Activated T-cell treated with anti-CD3 and anti-CD28 coated beads for 1 hour (primary cell): Measurements from ENCODE around the gene ABCD4.
"Not testable (repeated sequence)": the region's sequence is repeated elsewhere in the genome, so short reads cannot be mapped to it uniquely, and the experiment has no call there.

Experiments used
- DNase-seq: peaks from one replicate; pipeline ENCODE4 v3.0.0-alpha.2; 2020; ENCODE audit warnings: low read depth

Gene ABCD4

GRCh38 chr14:74302152-74302628 lies 544 bp downstream of the ABCD4 start:
- DNase-seq = no peak

DNA sequence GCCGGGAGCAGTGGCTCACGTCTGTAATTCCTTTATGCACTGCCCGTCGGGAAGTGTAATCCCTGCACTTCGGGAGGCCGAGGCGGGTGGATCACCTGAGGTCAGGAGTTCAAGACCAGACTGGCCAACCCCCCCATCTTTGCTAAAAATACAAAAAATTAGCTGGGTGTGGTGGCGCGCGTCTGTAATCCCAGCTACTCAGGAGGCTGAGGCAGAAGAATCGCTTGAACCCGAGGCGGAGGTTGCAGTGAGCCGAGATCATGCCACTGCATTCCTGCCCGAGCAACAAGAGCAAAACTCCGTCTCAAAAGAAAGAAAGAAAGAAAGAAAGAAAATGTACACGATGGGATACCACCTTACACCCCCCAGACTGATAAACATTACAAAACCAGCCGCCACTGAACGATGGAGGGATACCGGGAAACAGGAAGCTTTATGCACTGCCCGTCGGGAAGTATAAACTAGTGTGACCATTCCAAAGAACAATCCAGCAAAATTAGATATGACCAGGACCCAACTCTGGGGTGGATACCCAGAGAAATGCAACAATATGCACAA lies 1.1 kb downstream of the ABCD4 start:
- DNase-seq = no peak

GRCh38 chr14:74299061-74299545 lies 3.6 kb downstream of the ABCD4 start:
- DNase-seq = no peak

DNA sequence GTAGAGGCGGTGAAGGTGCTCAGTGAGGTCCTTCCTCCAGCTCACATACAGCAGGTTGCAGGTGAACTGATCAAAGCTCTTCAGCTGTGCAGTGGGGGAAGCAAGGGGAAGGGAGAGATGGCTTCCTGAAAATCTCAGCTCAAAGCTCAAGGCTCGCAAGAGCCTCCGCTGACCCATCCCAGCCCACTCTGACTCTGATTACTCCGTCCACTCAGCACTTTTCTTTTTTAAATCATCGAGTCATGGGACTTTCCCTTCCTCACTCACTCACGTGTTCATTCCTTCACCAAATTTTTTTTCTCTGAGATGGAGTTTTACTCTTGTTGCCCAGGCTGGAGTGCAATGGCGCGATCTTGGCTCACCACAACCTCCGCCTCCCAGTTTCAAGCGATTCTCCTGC lies 4.7 kb downstream of the ABCD4 start:
- no peak for DNase-seq

DNA sequence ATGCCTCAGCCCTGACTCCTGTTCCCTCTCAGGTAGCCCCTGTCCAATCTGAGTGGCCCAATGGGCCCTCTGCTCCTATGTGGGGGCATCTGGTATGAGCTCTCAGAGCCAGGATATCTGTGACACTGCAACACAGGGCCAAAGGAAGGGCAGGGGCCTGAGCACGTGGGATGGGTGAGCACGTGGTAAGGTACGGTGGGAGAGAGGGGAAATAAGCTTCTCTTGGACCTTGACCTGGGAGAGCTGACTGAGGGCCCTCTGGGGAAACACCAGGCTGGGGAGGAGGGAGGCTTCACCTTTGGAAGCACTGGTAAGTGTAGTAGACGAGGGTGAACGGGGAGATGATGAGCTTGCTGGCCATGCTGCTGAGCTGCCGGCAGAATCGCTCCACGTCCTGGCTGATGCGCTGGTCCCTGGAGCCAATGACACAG lies 6.7 kb downstream of the ABCD4 start:
- no peak for DNase-seq

- no peak for DNase-seq
Measured at GRCh38 chr14:74293606-74294005, 9.1 kb downstream of the ABCD4 start.

DNA sequence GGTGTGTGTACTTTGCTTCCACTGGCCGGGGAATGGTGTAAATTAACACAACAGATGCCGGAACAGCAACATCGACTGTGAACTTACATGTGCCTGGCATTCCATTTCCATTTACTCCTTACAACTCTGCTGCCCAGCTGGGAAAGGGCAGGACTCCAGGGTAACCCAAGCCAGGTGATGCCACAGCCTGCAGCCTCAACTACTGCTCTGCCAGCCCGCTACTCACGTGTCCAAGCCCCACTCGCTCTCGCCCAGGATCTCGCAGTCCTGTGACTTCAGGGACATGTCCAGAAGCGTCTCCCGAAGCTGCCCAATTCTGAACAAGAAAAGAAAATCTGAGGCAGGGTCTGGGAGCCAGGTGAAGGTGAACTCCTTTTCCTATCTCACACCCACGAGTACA lies 10.7 kb downstream of the ABCD4 start:
- DNase-seq = no peak

GRCh38 chr14:74290415-74290814 lies 12.3 kb downstream of the ABCD4 start:
- DNase-seq = no peak

- DNase-seq = no peak
Measured at GRCh38 chr14:74289801-74290200, 12.9 kb downstream of the ABCD4 start.

DNA sequence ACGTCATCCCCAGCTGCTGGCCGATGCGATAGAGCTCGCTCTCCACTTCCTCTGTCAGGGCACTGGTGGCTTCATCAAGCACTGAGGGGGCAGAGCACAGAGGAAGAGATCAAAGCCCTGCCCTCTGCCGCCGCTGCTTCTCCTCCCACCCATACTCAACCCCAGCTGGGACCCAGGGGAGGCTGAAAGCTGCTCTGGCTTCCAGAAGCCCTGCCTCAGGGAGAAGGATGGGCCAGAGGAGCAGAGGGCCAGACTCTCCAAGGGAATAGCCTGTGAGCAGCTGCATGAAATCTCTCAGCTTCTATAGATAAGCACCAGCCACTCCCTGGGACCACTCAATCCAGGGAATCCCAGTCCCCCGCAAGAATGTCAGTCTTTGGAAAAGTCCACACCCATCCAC lies 16.0 kb downstream of the ABCD4 start:
- no peak for DNase-seq

DNA sequence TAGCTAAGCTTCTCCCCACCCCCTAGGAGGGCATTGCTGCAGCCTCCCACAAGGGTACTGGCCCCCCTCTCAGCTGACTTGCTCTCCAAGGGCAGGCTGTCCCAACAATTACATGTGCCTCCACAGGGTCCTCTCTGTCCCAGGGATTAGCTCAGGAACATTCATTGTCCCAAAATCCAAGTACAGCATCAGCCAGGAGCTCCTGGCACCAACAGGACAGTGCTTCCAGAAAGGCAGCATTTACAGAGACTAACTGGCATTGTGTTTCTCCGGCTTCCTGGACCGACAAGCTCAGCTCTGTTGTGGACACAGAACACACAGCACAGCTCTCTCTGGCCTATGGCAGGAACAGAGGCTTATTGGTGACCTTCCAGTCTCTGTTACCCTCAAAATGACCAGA lies 21.7 kb downstream of the ABCD4 start:
- DNase-seq = no peak

- no peak for DNase-seq
Measured at GRCh38 chr14:74278080-74278479, 24.7 kb downstream of the ABCD4 start.

DNA sequence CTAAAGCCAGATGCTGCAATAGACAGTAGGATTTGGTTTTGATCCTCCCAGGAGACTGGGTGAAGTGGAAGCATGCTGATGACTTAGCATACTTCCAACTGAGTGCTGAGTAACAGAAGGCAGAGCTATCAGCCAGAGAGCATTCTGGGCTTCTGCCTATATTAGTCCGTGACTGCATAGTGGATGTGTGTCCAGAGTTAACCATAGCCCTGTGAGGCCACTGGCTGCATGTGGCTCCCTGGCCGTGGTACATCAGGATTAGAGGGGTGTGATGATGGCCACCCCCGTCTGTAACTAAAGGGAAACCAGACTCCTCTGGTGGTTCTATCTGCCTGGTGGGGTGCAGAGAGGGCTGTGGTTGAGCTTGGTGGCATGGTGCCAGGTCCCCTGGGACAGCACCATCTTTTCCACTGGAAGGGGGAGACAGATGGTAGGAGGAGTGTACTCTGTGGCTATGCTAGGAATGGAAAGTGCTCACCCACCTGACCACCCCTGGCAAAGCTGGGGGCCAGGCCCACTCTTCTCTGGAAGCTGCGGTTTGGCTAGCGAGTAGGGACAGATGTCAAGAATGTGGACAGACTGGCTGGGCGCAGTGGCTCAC lies 27.4 kb downstream of the ABCD4 start:
- DNase-seq = no peak

DNA sequence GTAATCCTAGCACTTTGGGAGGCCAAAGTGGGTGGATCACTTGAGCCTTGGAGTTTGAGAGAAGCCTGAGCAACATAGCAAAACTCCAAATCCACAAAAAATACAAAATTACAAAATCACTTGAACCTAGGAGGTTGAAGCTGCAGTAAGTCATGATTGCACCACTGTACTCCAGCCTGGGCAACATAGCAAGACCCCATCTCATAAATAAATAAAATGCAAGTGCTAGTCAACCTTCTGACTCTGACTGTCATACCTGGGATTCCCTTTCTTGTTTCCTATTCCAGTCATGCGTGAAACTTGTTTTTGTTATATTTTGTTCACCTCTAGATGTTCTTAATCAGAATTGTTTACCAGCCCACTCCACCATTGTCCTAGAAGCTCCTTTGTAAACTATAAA lies 31.4 kb downstream of the ABCD4 start:
- no peak for DNase-seq

DNA sequence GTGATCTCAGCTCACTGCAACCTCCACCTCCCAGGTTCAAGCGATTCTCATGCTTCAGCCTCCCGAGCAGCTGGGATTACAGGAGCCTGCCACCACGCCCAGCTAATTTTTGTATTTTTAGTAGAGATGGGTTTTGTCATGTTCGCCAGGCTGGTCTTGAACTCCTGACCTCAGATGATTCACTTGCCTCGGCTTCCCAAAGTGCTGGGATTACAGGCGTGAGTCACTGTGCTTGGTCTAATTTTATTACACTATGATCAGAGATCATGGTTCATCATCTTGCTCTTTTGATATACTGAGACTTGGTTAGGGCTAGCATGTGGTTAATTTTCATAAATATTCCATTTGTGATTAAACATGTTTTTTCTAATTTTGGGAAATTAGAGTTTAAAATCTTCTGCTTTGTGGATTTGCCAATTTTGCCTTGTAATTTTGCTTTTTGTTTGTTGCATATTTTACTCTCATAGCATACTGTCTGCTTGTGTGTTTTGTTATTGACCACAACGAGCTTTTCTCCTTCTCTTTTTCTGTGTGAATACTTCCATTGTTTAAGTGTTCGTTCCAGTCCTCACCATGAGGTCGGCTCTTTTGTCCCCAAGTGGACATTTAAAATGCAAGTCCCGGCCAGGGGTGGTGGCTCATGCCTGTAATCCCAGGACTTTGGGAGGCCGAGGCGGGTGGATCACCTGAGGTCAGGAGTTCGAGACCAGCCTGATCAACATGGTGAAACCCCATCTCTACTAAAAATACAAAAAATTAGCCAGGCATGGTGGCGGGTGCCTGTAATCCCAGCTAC lies 32.2 kb downstream of the ABCD4 start:
- not testable (repeated sequence) for DNase-seq

GRCh38 chr14:74267588-74267987 lies 35.1 kb downstream of the ABCD4 start:
- DNase-seq = no peak

DNA sequence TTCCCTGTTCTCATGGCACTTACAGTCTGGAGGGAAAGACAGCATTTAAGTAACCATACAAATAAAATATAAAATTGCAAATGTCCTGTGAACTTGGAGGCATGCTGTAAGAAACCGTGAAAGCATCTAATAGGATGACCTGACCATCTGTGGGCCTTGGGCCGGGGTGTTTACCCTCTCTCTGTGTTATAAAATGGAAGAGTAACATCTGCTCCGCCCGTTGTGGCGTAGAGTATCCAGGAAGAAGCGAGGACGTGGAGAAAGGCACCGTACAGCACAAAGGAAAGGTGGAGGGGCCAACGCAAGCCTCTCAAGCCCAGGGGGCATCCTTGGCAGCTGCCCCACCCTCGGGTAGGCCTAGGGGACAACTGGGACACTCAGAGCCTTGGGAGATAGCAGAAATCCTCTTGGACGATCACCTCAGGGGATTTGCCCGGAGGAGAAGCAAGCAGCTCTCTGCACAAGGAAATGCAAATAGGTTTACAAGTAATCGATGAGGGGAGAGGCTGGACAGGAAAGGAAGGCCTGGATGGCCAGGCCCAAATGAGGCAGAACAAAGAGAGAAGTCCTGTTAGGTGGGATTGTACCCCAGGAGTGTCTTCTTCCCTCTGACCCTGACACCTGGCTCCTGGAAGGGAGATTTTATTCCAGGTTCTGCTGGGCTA lies 37.3 kb downstream of the ABCD4 start:
- no peak for DNase-seq

GRCh38 chr14:74263921-74264320 lies 38.8 kb downstream of the ABCD4 start:
- DNase-seq = no peak

- DNase-seq = no peak
Measured at GRCh38 chr14:74263181-74263580, 39.6 kb downstream of the ABCD4 start.

DNA sequence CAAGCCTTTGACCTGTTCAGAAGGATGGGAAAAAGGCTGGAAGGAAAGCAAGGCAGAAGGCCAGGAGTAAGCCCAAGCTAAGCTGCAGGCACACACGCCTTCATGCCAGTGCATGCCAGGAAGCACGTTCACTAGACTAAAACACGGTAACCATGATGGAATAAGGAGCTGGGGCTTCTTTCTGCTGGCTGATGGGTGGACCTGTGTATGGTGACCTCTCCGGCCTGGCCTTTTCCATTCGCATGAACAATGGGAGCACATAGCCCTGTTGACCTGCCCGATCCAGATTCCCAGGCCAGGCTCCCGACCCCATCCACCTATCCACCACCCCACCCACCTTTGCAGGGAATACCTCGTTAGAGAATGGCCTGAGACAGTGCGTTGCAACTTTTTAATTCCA lies 40.7 kb downstream of the ABCD4 start:
- no peak for DNase-seq

- DNase-seq = no peak
Measured at GRCh38 chr14:74261288-74261687, 41.4 kb downstream of the ABCD4 start.

DNA sequence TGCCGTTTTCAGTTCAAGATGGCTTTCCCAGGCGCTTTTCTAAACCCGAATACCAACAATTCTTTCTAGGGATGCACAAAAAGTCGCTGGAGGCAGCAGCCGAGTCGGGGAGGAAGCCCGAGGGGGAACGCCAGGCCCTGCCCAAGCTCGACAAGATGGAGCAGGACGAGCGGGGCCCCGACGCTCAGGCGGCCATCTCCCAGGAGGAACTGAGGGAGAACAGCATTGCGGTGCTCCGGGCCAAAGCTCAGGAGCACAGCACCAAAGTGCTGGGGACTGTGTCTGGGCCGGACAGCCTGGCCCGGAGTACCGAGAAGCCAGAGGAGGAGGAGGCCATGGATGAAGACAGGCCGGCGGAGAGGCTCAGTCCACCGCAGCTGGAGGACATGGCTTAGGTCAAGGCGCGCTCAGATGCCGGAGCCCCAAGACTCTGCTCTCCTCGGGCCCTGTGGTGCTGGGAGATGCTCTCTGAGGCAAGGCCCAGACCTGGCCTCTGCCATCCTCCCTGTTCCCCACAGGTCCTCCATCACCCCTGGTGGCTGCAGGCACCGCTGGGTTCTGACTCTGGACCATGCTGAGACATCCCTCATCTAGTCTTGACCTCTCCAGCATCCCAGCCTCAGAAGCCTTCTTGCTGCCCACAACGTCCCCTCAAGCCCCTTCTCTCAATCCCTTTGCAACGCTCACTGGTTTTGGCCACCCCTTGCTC lies 42.1 kb downstream of the ABCD4 start:
- DNase-seq = no peak
